ENCODE data around the gene MINDY2. TPM values are rescaled to one million over a fixed set of nuclear protein-coding genes. Genes with fewer than 3 reads are reported as not detected.

MINDY2 gene
- polyA plus RNA-seq, 3 donors = 3.4 to 10.9 (median 3.4) TPM

GRCh38 chr15:58777107-58777506 lies 6.0 kb downstream of the MINDY2 start:
- Mint-ChIP-seq H3K27me3 (ENCODE audit: low read depth in 3 of 3) (no peaks in the 10 kb centered on the region), H3K9me3 (no peaks in the 10 kb centered on the region), H3K27ac (no peak overlapping the region), H3K4me1 (peaks cover 6% of the 10 kb centered on the region), H3K4me3 (no peak overlapping the region), H3K36me3 (peaks cover 4 to 6% of the 10 kb centered on the region in 2 donors)
- no peak overlapping the region for H2AFZ ChIP-seq (ENCODE audit: insufficient read depth, low read depth, low read length, poor library complexity, severe bottlenecking)
- WGBS (ENCODE audit: insufficient coverage) = 93% methylated on average over 2 of the region's 4 CpGs
- H3K4me2 ChIP-seq (replicated peaks; ENCODE audit: extremely low read depth, low read length, poor library complexity, severe bottlenecking) = no peak overlapping the region
- no peaks in the 10 kb centered on the region for H3K27me3 ChIP-seq (ENCODE audit: control insufficient read depth in 2 of 2, insufficient read depth in 2 of 2, low read length in 2 of 2)
- TF ChIP-seq CTCF (IDR thresholded peaks at IDR 0.05) = no peak
- no peak for DNase-seq
- H3K9me3 ChIP-seq (replicated peaks in 1 of 2; ENCODE audit: control insufficient read depth in 1 of 2, insufficient read depth in 1 of 2, low read length in 2 of 2) = no peaks in the 10 kb centered on the region
- no peak overlapping the region for H3K4me3 ChIP-seq (replicated peaks in 1 of 3; ENCODE audit: low read depth in 2 of 3, low read length in 3 of 3)
- peaks cover 25% of the 10 kb centered on the region for H4K20me1 ChIP-seq (ENCODE audit: insufficient read depth, low read length)
- H3K9ac ChIP-seq (ENCODE audit: insufficient read depth, low read length, poor library complexity, severe bottlenecking) = no peak overlapping the region
- intact Hi-C loops (cut with micrococcal nuclease) = loop anchor here in 1 of 2 donors (10.0 kb wide), 1 partner anchor 532 kb away; no protein-coding TSS in a partner anchor
- H3K79me2 ChIP-seq (ENCODE audit: insufficient read depth, low read length) = peaks cover 51% of the 10 kb centered on the region
- no peak overlapping the region for H3K27ac ChIP-seq (ENCODE audit: low read depth in 1 of 2, low read length in 2 of 2)
- H3K4me1 ChIP-seq (ENCODE audit: control insufficient read depth in 1 of 2, insufficient read depth in 2 of 2, low read length in 2 of 2) = peaks cover 17 to 21% of the 10 kb centered on the region in 2 donors
- H3K36me3 ChIP-seq (replicated peaks in 1 of 2; ENCODE audit: control insufficient read depth in 1 of 2, insufficient read depth in 2 of 2, low read length in 2 of 2) = peaks cover 0 to 22% of the 10 kb centered on the region in 2 donors

- no peak for TF ChIP-seq CTCF (IDR thresholded peaks at IDR 0.05)
- Mint-ChIP-seq H3K27me3 (ENCODE audit: low read depth in 3 of 3) (no peaks in the 10 kb centered on the region), H3K36me3 (peaks cover 6 to 9% of the 10 kb centered on the region in 2 donors), H3K9me3 (no peaks in the 10 kb centered on the region), H3K4me1 (peaks cover 6% of the 10 kb centered on the region), H3K4me3 (no peak overlapping the region), H3K27ac (peak overlapping the region in 1 of 7 donors; percentile 80)
- Histone ChIP-seq H3K4me3 (replicated peaks in 1 of 3; ENCODE audit: low read depth in 2 of 3, low read length in 3 of 3) (no peak overlapping the region), H3K36me3 (replicated peaks in 1 of 2; ENCODE audit: control insufficient read depth in 1 of 2, insufficient read depth in 2 of 2, low read length in 2 of 2) (peaks cover 0 to 22% of the 10 kb centered on the region in 2 donors), H3K9ac (ENCODE audit: insufficient read depth, low read length, poor library complexity, severe bottlenecking) (no peak overlapping the region), H3K4me2 (replicated peaks; ENCODE audit: extremely low read depth, low read length, poor library complexity, severe bottlenecking) (no peak overlapping the region), H3K9me3 (replicated peaks in 1 of 2; ENCODE audit: control insufficient read depth in 1 of 2, insufficient read depth in 1 of 2, low read length in 2 of 2) (no peaks in the 10 kb centered on the region), H3K79me2 (ENCODE audit: insufficient read depth, low read length) (peaks cover 26% of the 10 kb centered on the region), H4K20me1 (ENCODE audit: insufficient read depth, low read length) (peaks cover 24% of the 10 kb centered on the region), H2AFZ (ENCODE audit: insufficient read depth, low read depth, low read length, poor library complexity, severe bottlenecking) (no peak overlapping the region), H3K27me3 (ENCODE audit: control insufficient read depth in 2 of 2, insufficient read depth in 2 of 2, low read length in 2 of 2) (no peaks in the 10 kb centered on the region), H3K4me1 (ENCODE audit: control insufficient read depth in 1 of 2, insufficient read depth in 2 of 2, low read length in 2 of 2) (no peaks in the 10 kb centered on the region), H3K27ac (ENCODE audit: low read depth in 1 of 2, low read length in 2 of 2) (no peak overlapping the region)
- DNase-seq = no peak
- intact Hi-C loops (cut with micrococcal nuclease) = loop anchor here in 1 of 2 donors (10.0 kb wide), 1 partner anchor 535 kb away; no protein-coding TSS in a partner anchor
- no CpG with 5 or more reads among the region's 1 CpG for WGBS (ENCODE audit: insufficient coverage)
Observed at GRCh38 chr15:58779554-58779953, 8.5 kb downstream of the MINDY2 start.

Measured in CD14-positive monocyte (primary cell).